Thyroid gland (tissue), 4 donors: ENCODE measurements around the gene S100A7.

Experiments used
- CTCF ChIP-seq, 6 experiments: fragments of 200-600 bp in 3 of 6; fragments of 450-650 bp in 3 of 6; sonication (generic) in 3 of 6; IDR thresholded peaks; one replicate each; pipeline ENCODE4 v1.5.1; 2016 to 2019; ENCODE audit warnings: antibody characterized with exemption in 6 of 6, mild to moderate bottlenecking in 2 of 6, inconsistent platforms in 1 of 6, moderate library complexity in 1 of 6
- POLR2A ChIP-seq, 2 donors: fragments of 450-650 bp; IDR thresholded peaks; one replicate each; pipeline ENCODE4 v1.6.1; 2017; ENCODE audit warnings: antibody characterized with exemption in 2 of 2, mild to moderate bottlenecking in 2 of 2, moderate library complexity in 1 of 2

GRCh38 chr1:153437236-153437635, 23.2 kb downstream of the S100A7 start:
- TF ChIP-seq CTCF (IDR thresholded peaks at IDR 0.05) (no peak), POLR2A (IDR thresholded peaks at IDR 0.05) (no peak)
